HG02840 (cell line): ENCODE results near the gene CABP1.
"Not testable (repeated sequence)": the region's sequence is repeated elsewhere in the genome, so short reads cannot be mapped to it uniquely, and the experiment has no call there.

Experiments used
- ATAC-seq: cut with Tn5 transposase; IDR thresholded peaks from one replicate; pipeline ENCODE4 v1.9.1; 2021; ENCODE audit warnings: mild to moderate bottlenecking, moderate library complexity, moderate number of reproducible peaks; ENCODE audit not compliant: unreplicated experiment, low FRiP score

Gene CABP1

DNA sequence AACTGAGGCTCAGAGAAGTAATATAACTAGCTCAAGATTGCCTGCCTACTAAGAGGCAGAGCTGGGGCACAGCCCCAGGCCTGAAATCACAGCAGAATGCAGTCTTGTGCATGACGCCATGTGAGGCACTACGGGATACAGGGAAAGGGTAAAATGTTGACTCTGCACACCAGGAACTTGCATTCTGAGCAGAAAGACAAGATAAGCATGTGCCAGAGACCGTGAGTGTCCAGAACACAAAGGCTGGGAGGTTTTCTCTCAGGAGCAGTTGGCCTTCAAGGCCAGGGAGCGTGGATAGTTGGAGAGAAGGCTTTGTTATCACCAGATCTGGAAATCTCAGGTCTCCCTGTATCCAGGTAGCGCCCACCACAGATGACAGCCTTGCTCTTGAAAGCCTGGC lies 23.3 kb downstream of the CABP1 start:
- ATAC-seq, result no peak

DNA sequence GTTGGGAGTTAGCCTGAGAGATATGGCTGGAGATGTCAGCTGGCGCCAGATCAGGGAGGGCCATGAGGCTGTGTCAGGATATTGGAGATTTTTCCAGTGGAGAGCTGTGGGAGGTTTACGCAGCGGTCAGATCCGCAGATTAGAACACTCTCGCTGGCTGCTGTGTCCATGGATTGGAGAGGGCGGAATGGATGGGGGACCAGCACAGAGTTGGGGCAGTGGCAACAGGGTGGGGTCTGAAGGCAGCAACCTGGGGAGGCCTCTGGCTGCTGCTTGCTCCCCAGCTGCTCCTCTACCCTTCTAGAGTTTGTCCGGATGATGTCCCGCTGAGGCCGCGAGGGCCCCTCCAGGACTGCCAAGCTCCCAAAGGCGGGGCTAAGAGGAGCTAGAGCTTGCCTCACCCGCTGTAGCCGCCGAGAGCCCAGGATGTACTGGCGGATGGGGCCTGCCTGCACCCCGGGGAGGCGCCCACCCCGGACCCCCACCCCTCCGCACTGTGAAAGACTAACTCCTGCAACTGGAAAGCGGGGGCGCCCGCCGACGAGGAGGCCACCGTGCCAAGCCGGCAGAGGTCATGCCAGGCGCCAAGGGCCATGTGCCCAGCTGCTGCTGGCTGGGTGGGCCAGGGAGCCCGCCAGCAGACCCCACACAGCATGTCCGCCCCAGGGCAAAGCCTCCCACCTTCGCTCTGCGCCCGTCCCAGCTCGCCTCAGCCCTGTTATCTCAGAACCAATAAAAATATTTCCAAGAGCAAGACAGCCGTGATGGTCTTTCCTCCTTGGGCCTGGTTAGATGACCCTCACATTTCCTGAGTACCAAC lies 26.4 kb downstream of the CABP1 start:
- ATAC-seq, result no peak

DNA sequence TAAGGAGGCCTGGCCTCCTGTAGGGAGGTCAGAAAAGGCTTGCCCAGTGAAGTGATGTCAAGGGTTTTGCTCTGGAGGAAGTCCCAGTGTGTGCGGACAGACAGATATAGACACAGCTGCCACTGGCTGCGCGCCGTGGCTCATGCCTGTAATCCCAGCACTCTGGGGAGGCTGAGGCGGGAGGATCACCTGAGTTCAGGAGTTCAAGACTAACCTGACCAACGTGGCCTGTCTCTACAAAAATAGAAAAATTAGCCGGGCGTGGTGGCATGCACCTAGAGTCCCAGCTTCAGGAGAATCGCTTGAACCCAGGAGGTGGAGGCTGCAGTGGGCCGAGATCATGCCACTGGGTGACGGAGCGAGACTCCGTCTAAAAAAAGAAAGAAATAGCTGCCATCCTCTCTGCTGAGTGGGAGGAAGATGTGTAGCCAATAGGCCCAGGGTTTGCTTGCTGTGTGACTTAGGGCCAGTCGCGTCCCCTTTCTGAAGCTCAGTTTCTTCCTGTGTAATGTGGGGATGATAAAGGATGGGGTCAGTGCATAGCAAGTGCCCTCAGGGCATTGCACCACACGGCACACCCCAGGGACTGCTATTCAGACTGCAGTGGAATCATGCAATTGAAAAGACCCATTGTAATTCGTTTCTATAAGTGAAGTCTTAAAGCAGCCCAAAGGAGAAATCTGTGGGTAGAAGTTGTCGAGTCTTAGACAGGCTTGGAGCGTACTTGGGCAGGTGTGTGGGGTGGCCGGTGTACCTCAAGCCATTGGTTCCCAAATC lies 27.9 kb downstream of the CABP1 start:
- no peak for ATAC-seq

DNA sequence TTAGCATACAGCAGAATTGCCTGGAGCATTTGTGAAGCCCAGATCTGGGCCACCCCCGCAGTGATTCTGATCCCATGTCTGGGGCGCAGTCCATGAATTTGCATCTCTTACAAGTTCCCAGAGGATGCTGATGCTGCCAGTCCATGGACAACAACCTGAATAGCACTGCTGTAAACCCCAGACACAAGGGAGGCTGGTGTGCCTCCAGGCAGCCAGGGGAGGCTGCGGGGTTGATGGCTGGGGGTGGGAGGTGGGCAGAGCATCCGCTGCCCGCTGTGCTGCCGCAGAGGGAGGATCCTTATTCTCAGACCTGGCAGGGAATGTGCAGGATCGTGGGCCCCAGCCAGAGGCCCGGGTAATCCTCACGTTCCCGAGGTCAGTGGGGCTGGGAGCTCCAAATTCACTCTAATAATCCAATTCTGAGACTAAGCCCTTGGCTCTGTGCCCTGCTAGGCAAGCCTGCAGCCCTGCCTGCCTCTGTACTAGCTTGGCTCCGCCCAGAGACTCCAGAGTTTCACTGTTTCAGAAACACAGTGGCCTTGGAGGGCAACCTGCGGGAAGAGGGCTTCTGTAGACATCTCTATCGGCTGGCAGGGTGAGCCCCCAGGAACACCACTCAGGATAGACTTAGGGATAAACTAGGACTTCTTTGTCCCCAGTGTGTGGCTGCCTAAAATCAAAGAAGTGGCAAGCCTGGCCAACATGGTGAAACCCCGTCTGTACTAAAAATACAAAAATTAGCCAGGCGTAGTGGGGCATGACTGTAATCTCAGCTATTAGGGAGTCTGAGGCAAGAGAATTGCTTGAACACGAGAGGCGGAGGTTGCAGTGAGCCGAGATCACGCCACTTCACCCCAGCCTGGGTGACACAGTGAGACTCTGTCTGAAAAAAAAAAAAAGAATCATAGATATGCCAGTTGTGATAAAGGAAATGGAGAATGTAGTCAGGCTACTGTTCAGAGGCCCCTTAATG lies 28.7 kb downstream of the CABP1 start:
- ATAC-seq, result no peak

DNA sequence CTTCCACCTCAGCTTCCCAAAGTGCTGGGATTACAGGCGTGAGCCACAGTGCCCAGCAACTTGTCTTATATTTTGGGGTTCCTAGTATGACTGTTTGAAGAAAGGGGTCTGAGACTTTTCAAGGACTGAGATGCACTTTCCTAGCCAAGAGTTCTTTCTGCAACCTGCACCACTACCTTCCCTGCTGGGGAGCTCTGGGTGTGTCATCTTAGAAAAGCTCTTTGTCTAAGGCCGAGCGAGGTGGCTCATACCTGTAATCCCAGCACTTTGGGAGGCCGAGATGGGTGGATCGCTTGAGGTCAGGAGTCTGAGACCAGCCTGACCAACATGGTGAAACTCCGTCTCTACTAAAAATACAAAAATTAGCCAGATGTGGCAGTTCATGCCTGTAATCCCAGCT lies 29.8 kb downstream of the CABP1 start:
- not testable (repeated sequence) for ATAC-seq

DNA sequence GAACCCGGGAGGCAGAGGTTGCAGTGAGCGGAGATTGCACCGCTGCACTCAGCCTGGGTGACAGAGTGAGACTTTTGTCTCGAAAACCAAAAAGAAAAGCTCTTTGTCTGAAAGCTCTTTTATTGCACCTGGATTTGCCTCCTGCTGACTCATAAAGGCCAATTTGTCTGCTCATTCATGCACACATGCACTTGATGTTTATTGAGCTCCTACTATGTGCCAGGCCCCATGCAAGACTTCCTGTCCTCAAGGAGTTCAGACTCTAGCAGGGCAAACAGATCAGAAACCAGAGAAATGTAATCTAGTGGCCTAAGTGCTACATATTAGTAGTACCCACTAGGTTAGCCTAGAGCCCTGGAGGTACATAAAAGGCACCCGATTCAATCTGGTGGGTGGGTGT lies 30.2 kb downstream of the CABP1 start:
- ATAC-seq, result no peak

DNA sequence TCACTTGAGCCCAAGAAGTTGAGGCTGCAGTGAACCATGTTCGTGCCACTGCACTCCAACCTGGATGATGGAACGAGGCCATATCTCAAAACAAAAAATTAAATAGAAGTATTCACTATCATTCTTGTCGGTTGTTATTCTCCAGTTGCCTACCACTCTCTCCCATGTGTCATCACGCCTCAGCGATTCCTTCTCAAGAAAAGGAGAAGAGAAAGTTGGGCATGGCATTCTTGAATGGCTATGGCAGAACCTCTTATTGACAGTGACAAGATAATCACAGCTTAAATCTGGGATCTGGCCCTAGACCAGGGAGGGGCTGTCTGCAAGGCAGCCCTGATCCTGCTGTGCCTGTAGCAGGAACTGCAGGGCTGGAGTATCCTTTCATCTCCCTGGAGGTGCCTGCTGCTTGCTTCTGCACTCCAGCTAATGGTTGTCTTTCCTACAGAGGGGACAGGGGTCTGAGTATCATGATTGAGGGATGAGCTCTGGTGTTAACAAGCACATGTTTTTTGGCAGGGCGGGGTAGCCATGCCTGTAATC lies 33.7 kb downstream of the CABP1 start:
- ATAC-seq, result no peak

DNA sequence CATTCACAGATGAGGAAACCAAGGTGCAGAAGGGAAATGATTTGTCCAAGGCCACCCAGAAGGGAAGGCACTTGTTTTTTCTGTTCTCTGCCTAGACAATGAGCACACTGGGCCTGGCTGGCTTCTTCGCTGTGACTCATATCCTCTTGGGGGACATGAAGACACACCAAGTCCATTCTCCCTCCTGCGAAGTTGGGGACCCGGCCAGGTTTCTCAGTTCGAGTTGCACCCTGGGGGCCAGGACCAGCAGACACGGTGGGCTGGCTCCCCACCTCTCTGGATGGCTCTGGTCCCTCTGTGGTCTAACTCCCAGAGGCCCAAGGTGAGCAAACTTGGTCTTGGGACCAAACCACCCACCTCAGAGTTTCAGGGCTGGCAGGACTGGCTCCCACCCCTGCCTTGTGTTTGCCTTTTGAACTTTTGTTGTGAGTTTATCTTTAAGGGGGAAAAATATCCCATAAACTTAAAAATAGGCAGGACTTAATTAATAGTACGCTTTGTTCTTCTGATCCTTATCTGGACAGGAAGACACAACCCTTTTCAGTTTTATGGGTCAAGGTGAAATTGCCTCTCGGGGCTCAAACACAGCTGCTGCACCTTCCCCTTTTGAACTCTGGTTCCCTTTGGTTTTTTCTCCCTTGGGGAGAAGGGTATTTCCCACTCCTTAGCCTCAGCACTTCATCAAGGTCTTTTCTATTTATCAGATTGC lies 37.5 kb downstream of the CABP1 start:
- no peak for ATAC-seq

DNA sequence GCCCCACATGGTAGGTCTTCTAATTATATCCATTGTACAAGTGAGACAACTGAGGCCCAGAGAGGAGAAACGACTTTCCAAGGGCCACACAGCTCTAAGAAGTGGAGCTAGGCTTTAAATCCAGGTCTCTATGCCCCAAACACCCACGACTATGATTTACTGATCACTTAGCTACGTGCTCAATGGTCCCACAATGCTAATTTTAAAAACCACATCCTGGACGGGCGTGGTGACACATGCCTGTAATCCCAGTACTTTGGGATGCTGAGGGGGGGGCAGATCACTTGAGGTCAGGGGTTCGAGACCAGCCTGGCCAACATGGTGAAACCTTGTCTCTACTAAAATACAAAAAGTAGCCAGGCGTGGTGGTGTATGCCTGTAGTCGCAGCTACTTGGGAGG lies 38.1 kb downstream of the CABP1 start:
- no peak for ATAC-seq

DNA sequence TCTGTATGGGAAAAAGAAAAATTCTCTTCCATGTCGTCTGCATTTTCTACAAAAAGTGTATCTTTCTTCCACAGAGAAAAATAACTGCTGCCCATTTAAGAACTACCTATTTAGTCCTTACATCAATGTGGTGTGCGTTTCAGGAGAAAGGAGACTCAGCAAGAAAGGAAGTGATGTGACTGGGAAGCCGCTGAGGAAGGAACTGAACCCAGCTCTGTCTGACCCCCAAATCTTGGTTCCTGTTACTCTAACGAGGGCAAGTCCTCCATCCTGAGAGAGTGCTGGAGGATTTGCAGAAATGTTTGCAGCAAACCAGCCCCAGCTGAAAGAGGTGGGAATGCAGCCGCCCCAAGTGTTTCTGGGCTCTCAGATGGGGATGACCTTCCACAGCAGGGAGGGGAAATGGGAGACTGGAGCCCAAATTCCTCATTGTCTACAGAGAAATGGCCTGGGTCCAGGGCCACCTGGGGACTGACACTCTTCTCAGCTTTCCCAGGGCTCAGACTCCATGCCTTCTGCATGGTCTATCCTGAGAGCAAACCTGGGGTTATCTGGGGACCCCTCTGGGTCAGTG lies 39.8 kb downstream of the CABP1 start:
- ATAC-seq, result no peak

DNA sequence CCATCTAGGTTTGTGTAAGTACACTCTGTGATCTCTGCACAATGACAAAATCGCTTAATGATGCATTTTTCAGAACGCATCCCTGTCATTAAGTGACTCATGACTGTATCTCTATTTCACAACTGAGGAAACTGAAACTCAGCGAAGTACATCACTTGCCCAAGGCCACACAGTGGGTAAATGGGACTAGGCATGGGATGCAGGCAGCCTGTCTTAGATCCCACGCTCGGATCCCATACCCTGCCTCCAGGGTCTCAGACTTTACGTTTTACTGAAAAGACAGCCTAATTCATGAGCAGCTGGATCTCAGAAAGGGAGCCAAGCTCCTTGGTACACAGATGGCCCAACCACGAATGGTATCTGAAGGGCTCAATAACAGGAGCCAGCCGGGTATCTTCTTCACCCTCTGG lies 44.1 kb downstream of the CABP1 start:
- ATAC-seq, result no peak

DNA sequence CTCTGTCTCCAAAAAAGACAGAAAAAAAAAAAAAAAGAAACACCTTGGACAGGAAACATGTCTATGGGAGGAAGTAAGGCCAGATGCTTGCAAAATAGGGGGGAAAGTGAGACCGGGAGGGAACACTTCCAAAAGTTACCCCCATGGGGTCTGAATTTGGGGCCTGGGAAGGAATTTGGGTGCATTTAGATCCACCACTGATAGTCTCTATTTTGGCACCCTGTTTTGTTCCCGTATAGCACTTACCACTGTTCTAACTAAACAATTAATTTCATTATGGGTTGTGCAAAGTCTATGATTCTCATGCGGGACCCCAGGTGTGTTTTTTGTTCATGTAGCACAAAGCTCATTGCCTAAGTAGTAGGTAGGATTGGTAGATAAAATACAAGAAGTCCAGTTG lies 45.1 kb downstream of the CABP1 start:
- ATAC-seq, result no peak

DNA sequence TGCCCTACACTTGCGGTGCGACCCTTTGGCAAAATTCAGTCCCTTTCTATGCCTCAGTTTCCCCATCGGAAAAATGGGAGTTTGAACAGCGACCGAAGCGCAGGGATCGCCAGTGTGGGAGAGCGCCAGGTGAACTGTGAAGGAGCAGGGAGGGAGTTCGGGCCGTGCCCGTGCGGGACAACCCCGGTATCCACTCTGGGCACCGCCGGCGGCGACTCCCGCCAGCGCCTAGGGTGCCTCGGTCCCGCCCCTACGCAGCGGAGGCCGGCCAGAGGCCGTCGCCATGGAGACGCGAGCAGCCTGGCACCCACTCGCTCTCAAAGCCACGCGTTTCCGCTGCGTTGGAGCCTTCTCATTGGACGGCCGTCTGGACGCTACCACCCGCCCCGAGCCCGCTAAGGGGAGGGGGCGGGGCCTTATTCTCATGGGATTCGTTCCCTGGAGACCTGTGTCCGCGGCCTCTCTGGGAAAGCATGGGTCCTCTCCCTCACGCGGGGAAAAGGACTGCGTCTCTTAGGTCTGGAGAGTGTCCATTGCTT lies 45.8 kb downstream of the CABP1 start:
- ATAC-seq, result peak; percentile 70

DNA sequence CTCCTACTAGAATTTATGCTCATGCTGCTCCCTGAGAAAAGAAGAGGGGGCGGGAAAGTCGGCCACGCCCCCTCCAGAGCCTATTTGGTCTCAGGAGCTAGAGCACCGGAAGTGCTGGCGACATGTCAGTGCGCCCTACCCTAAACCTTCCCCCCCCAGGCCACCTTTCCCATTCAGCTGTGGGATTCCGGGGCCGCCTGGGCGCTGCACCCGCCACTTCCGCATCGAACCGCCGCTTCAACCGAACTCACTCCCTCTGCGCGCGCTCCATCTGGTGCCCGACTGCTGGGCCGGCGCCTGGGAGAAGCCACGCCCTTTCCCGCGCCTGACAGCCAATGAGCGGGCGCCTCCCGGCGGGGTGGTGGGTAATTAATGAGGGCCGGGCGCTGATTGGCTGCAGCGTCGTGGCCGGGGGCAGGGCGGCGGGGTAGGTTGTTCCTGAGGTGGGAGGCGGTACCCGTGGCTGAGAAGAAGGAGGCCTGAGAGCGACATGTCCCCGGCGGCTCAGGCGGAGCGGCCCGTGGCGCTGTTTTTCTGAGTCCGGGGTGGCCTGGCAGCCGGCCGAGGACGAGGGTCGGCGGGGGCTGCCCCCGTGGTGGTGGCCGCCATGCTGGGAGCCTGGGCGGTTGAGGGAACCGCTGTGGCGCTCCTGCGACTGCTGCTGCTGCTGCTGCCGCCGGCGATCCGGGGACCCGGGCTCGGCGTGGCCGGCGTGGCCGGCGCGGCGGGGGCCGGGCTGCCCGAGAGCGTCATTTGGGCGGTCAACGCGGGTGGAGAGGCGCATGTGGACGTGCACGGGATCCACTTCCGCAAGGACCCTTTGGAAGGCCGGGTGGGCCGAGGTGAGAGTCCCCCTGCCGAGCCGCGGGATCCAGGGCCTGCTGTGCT lies 46.5 kb downstream of the CABP1 start, which contains the start of gene MLEC:
Gene MLEC, plus strand, starts transcription at position 460 of the 888 bp plus-strand sequence. Its CDS starts 148 bp downstream, at position 608.
- ATAC-seq, result peak; percentile 64

DNA sequence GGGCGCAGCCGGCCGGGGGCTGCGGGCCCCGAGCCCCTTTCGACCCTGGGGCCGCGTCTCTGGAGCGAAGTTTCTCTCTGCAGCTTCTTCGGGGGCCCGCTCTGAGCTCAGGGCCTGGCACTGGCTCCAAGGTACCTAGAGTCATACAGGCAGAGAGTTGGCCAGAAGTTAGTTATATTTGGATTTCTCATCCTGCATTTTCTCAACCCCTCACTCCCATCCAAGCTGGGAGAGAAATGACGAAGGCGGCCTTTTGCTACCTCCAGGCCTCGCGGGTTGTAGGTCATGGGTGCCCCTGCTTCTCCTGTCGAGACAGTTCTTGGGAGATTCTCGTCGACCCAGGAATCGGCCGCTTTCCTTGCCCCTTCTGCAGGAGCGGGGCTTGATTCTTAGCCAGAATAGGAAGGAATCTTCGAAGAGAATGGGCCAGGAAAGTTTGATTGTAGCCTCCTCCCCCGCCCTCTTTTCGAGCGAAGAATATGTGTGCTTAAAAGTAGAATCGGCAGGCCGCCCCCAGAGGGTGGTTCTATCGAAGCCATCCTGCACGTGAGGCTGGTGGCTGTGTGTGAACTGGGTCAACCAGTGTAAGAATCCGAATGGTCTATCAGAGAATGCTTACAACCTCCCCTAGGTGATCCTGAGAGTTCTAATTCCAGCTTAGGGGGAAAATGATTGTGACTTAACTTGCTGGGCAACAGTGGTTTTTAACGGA lies 47.3 kb downstream of the CABP1 start:
- ATAC-seq, result peak; percentile 1

DNA sequence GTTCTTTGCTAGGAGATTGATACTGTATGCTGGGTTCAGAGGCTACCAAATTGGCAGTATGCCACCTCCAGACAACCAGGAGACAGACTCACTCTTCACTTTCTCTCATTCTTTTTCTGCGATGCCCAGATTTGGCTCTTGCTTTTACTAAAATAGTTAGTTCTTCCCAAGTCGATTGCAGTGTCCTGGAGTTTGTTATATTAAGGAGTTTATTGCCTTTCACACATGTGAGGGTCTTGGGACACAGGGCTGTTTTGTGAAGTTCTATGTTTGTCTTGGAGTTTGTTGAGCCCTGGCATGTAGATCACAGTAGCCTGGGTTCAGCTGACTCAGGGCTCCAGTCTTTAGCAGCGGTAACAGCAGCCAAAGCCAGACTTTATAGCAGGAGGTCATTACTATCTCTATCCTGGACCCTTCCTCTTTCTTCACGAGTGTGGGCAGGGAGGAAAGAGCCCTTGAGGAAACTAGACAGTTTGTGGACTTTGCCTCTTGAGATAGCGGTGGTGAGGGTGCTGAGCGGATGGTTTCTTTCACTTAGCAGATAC lies 48.2 kb downstream of the CABP1 start:
- no peak for ATAC-seq

DNA sequence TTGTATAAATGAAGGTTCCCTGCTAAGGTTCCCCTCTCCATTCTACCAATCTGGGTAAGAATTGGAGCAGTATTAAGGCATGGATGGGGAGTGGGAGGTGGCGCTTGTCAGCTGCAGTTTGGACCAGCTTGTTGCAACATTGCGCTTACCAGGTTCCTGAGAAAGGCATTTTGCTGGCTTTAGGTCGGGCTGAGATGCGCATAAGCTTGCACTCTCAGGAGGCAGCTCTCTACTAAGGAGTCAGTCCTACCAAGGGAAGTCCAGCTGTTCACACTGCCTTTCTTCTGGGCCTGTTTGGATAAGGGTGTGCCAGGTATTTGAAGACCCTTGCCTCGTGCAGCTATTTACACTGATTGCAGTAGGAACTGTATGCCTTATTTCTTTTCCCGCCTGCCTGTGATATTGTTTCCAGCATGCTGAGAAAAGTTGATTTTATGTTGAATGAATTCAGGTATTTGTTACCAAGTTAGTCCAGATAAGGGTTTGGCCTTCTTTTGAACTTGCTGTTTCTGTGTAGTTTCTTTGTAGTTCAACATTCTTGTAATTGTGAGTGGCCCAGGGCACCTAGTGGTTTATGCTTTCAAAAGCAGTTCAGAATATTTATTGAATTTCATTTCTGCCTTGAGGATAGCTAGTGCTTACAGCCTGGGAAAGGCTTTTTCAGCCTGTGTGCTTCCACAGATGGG lies 49.1 kb downstream of the CABP1 start:
- ATAC-seq, result no peak
